HAP-1 (cell line): ENCODE results near the gene SLC15A4.

Experiments
- DNase-seq, 2 experiments: peaks; one replicate each; pipeline ENCODE4 v3.0.0-alpha.2; 2016 to 2020; ENCODE audit warnings: low spot score in 2 of 2
- H3K27me3 ChIP-seq: fragments of 250-450 bp; sonication (Bioruptor Pico); 2 replicates; pipeline ENCODE4 v1.5.1; 2020; ENCODE audit warnings: low read depth, mild to moderate bottlenecking, moderate library complexity
- H3K36me3 ChIP-seq: fragments of 250-450 bp; sonication (Bioruptor Pico); replicated peaks from 2 replicates; pipeline ENCODE4 v1.5.1; 2020; ENCODE audit warnings: mild to moderate bottlenecking
- H3K4me1 ChIP-seq: fragments of 250-450 bp; sonication (Bioruptor Pico); 2 replicates; pipeline ENCODE4 v1.5.1; 2020; ENCODE audit warnings: mild to moderate bottlenecking
- H3K4me3 ChIP-seq: fragments of 250-450 bp; sonication (Bioruptor Pico); 2 replicates; pipeline ENCODE4 v1.5.1; 2020; ENCODE audit warnings: mild to moderate bottlenecking, moderate library complexity
- H3K9me3 ChIP-seq: fragments of 250-450 bp; sonication (Bioruptor Pico); 2 replicates; pipeline ENCODE4 v1.5.1; 2020; ENCODE audit warnings: mild to moderate bottlenecking, moderate library complexity
- in situ Hi-C: fragments of 300-500 bp; cut with MboI; formaldehyde crosslinking; loops from 3 replicates; pipeline ENCODE4 v1.14.3; 2020; ENCODE audit warnings: low sequenced_read_pairs, inconsistent platforms, mixed read lengths

SLC15A4 gene

DNA sequence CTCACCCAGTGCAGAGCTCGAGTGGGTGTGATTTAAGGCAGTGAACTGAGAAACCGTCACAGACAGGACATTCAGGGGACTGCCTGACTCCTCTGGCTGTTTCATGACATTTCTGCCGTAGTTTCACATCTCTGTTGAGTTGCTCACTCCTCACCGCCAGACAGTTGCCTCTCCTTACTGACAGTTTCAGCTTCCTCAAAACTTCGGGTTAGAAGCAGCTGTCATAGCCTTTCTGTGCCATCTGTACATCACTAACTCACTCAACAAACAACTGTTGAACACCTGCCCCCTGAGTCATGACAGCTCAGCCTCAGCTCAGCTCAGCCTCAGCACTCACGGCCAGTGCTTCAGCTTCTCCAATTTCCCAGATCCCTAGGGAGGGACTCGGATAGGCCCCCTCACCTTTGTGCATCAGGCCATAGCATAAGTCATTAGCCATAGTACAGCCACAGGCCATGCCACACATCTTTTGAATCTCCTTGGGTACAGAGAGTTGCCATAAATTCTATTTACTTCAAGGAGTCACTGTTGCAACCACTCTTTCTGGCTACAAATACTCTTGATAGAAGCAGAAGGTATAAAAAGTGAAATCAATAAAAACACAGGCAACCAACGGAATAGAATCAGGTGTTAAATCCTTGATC, 6.2 kb upstream of the SLC15A4 start:
- in situ Hi-C loops, result no loop called here
- H3K9me3 ChIP-seq, result no peaks in the 10 kb centered on the region
- H3K4me1 ChIP-seq, result no peaks in the 10 kb centered on the region
- H3K4me3 ChIP-seq, result no peak overlapping the region
- no peak for DNase-seq
- no peaks in the 10 kb centered on the region for H3K36me3 ChIP-seq
- no peaks in the 10 kb centered on the region for H3K27me3 ChIP-seq

DNA sequence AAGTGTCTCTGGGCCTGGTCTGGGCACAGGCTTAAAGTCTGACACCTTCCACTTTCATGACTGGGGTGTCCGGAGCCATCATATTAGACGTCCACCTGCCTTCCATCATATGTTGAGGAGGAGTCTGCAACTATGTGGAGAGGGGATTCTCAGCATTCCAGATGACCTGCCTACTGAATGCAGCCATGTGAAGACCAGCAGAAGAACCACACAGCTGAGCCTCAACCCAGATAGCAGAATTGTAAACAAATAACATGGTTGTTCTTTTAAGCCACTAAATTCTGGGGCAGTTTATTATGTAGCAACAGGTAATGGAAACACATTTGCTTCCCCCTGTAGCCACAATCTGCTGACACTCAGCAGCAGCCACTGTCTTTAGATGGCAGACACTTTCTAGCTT, 4.0 kb upstream of the SLC15A4 start:
- no peak for DNase-seq

DNA sequence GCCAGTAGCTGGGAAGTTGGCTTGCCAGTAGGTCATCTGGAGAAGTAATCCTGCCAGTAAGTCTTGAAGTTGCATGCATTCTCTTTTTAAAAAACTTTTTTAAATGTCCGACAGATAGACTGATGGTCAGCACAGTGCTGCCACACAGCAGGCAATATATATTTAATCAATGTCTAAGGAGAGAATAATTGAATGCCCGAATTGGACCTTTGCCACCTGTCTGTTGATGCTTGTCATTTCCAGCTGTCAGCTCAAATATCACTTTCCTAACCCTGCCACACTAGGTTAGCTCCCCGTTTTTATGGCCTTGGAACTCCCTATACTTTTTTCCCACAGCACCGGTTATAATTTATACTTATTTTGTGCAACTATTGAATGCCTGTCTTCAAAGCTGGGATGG, 2.1 kb upstream of the SLC15A4 start:
- DNase-seq, result no peak
- no peaks in the 10 kb centered on the region for H3K27me3 ChIP-seq
- H3K36me3 ChIP-seq, result peaks cover 5% of the 10 kb centered on the region
- H3K4me1 ChIP-seq, result no peaks in the 10 kb centered on the region
- in situ Hi-C loops, result no loop called here
- no peak overlapping the region for H3K4me3 ChIP-seq
- no peaks in the 10 kb centered on the region for H3K9me3 ChIP-seq

More for the DNA sequence above, 4.0 kb upstream of the SLC15A4 start:
- in situ Hi-C loops, result no loop called here
- Histone ChIP-seq H3K36me3 (no peaks in the 10 kb centered on the region), H3K4me1 (no peaks in the 10 kb centered on the region), H3K27me3 (no peaks in the 10 kb centered on the region), H3K4me3 (no peak overlapping the region), H3K9me3 (no peaks in the 10 kb centered on the region)

DNA sequence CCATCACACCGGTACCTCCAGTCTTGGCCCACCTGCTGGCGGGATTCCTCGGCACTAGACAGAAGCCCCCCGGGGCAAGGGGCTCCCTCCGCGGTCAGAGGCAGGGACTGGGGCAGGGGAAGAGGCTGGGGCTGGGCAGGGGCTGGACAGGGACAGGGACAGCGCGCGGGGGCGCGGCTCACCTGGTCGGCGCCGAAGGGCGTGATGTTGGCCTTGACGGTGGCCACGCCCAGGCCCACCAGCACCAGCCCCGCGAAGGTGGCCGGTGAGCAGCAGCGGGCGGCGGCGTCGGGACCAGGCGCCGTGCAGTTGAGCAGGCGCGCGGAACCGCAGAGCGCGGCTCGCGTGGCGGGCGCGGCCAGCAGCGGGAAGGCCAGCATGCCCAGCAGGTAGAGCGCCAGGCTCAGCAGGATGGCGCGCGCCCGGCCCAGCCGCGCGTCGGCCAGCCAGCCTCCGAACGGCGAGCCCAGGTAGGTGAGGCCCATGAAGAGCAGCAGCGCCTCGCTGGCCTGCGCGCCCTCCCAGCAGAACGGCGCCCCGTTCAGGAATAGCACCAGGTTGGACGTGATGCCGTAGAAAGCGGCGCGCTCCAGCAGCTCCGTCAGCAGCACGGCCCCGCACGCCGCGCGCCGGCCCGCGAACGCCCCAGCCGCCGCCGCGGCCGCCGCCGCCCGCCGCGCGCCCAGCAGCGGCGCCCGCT, 392 bp downstream of the SLC15A4 start:
- Histone ChIP-seq H3K36me3 (peaks cover 17% of the 10 kb centered on the region), H3K4me1 (no peaks in the 10 kb centered on the region), H3K27me3 (no peaks in the 10 kb centered on the region), H3K9me3 (no peaks in the 10 kb centered on the region), H3K4me3 (peak overlapping the region; percentile 75)
- in situ Hi-C loops, result no loop called here
- DNase-seq, result peak; percentile 8 to 48

- H3K36me3 ChIP-seq, result peaks cover 17% of the 10 kb centered on the region
- H3K9me3 ChIP-seq, result no peaks in the 10 kb centered on the region
- no peaks in the 10 kb centered on the region for H3K4me1 ChIP-seq
- in situ Hi-C loops, result no loop called here
- DNase-seq, result no peak
- H3K4me3 ChIP-seq, result no peak overlapping the region
- H3K27me3 ChIP-seq, result no peaks in the 10 kb centered on the region
Measured at GRCh38 chr12:128820723-128821432, 2.9 kb downstream of the SLC15A4 start.

DNA sequence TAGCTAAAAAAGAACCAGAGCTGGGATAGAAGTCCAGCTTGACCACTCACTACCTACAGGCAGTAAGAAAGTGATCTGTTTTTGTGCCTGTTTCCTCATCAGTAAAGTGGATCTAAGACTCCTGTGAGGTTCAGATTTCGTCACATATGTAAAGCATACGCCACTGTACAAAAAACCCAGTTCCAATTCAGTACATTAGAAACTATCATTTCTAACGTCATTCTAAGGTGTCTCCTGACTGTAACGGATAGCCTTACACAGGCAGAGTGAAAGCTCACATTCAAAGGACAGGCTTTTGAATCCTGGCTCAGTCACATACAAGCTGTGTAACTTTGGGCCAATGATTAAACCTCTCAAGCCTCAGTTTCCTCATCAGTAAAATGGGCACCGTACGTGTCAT, 3.5 kb downstream of the SLC15A4 start:
- H3K4me1 ChIP-seq, result no peaks in the 10 kb centered on the region
- DNase-seq, result no peak
- no peaks in the 10 kb centered on the region for H3K9me3 ChIP-seq
- peaks cover 18% of the 10 kb centered on the region for H3K36me3 ChIP-seq
- H3K4me3 ChIP-seq, result no peak overlapping the region
- in situ Hi-C loops, result no loop called here
- H3K27me3 ChIP-seq, result no peaks in the 10 kb centered on the region

GRCh38 chr12:128819293-128820144, 4.2 kb downstream of the SLC15A4 start:
- no peaks in the 10 kb centered on the region for H3K4me1 ChIP-seq
- H3K36me3 ChIP-seq, result peaks cover 25% of the 10 kb centered on the region
- in situ Hi-C loops, result no loop called here

GRCh38 chr12:128818065-128819022, 5.4 kb downstream of the SLC15A4 start:
- Histone ChIP-seq H3K36me3 (peaks cover 34% of the 10 kb centered on the region), H3K9me3 (no peaks in the 10 kb centered on the region), H3K27me3 (no peaks in the 10 kb centered on the region), H3K4me3 (no peak overlapping the region), H3K4me1 (no peaks in the 10 kb centered on the region)
- DNase-seq, result no peak
- in situ Hi-C loops, result no loop called here

More at GRCh38 chr12:128819293-128820144, 4.2 kb downstream of the SLC15A4 start:
- no peak for DNase-seq
- Histone ChIP-seq H3K9me3 (no peaks in the 10 kb centered on the region), H3K27me3 (no peaks in the 10 kb centered on the region), H3K4me3 (no peak overlapping the region)

GRCh38 chr12:128817111-128818015, 6.4 kb downstream of the SLC15A4 start:
- Histone ChIP-seq H3K4me1 (no peaks in the 10 kb centered on the region), H3K4me3 (no peak overlapping the region), H3K27me3 (no peaks in the 10 kb centered on the region), H3K9me3 (no peaks in the 10 kb centered on the region), H3K36me3 (peaks cover 40% of the 10 kb centered on the region)
- DNase-seq, result no peak
- in situ Hi-C loops, result no loop called here

GRCh38 chr12:128816643-128816920, 7.2 kb downstream of the SLC15A4 start:
- no peak overlapping the region for H3K4me3 ChIP-seq
- no peak for DNase-seq
- H3K27me3 ChIP-seq, result no peaks in the 10 kb centered on the region
- in situ Hi-C loops, result no loop called here
- H3K36me3 ChIP-seq, result peaks cover 40% of the 10 kb centered on the region
- H3K4me1 ChIP-seq, result peaks cover 5% of the 10 kb centered on the region
- no peaks in the 10 kb centered on the region for H3K9me3 ChIP-seq

GRCh38 chr12:128815779-128816642, 7.7 kb downstream of the SLC15A4 start:
- peaks cover 37% of the 10 kb centered on the region for H3K36me3 ChIP-seq
- H3K9me3 ChIP-seq, result no peaks in the 10 kb centered on the region
- H3K27me3 ChIP-seq, result no peaks in the 10 kb centered on the region
- in situ Hi-C loops, result no loop called here
- no peak for DNase-seq
- peaks cover 9% of the 10 kb centered on the region for H3K4me1 ChIP-seq
- H3K4me3 ChIP-seq, result no peak overlapping the region
